ENCODE results near the gene DEGS2. TPM values are rescaled to one million over a fixed set of nuclear protein-coding genes. Genes with fewer than 3 reads are reported as not detected.

Gene DEGS2
- total RNA-seq, 1 experiment from 2014 or later = 0.07 TPM

DNA sequence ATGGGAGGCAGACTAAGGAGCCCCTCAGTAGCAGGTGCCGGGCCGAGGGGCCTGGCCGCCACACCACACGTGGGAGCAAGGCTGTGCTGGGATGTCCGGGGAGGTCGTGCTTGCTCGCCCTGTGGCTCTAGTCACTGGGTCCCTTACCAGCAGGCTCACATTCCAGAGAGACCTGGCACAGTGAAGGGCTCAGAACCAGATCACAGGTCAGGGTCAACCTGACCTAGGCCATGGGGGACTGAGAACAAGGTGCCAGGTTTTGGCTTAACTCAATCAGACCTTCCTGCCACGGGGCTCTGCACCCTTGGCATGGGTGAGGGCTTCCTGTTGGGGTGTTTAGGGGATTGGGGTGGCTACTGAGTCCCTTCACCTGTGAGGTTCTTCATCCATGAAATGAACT lies 22.3 kb downstream of the DEGS2 start:
- POLR2A ChIA-PET = interaction anchor here (0.8 kb wide), 1 partner anchor 41 kb away, joined by 3 read pairs; no protein-coding TSS in a partner anchor
- TF ChIP-seq, protein P1, sequence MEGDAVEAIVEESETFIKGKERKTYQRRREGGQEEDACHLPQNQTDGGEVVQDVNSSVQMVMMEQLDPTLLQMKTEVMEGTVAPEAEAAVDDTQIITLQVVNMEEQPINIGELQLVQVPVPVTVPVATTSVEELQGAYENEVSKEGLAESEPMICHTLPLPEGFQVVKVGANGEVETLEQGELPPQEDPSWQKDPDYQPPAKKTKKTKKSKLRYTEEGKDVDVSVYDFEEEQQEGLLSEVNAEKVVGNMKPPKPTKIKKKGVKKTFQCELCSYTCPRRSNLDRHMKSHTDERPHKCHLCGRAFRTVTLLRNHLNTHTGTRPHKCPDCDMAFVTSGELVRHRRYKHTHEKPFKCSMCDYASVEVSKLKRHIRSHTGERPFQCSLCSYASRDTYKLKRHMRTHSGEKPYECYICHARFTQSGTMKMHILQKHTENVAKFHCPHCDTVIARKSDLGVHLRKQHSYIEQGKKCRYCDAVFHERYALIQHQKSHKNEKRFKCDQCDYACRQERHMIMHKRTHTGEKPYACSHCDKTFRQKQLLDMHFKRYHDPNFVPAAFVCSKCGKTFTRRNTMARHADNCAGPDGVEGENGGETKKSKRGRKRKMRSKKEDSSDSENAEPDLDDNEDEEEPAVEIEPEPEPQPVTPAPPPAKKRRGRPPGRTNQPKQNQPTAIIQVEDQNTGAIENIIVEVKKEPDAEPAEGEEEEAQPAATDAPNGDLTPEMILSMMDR (IDR thresholded peaks at IDR 0.05; ENCODE audit: unreplicated experiment) = no peak

DNA sequence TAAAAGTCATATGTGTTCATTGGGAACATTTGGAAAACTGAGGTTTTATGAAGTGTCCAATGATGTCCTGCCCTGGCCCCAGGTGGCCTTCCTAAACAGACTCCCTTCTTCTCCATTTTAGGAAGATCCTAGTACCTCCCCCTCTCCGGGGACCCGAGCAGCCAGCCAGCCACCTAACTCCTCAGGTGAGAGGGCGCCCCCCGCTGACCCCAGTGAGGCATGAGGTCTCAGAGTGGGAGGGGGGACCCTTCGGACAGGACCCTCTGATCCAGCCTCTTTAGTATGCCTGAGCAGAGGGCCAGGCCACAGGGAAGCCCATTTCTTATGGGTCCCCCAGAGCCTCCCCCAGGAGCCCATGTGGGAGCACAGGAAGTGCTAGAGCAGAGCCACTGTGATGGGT lies 23.7 kb downstream of the DEGS2 start:
- H3K9me3 Mint-ChIP-seq (ENCODE audit: unreplicated experiment) = no peaks in the 10 kb centered on the region
- DNase-seq (ENCODE audit: unreplicated experiment) = no peak
- H3K27ac Mint-ChIP-seq (ENCODE audit: low read depth, unreplicated experiment) = no peak overlapping the region
- intact Hi-C loops (cut with micrococcal nuclease) = no loop called here
- no peak overlapping the region for H3K4me3 Mint-ChIP-seq (ENCODE audit: unreplicated experiment)
- CTCF ChIA-PET = interaction anchor here (0.6 kb wide), 1 partner anchor 57 kb away, joined by 3 read pairs; no protein-coding TSS in a partner anchor
- H3K36me3 Mint-ChIP-seq (ENCODE audit: insufficient read depth, unreplicated experiment) = peaks cover 17% of the 10 kb centered on the region
- TF ChIP-seq, protein P1 (IDR thresholded peaks at IDR 0.05; ENCODE audit: unreplicated experiment) = no peak
- no peaks in the 10 kb centered on the region for H3K27me3 Mint-ChIP-seq (ENCODE audit: insufficient read depth, unreplicated experiment)
- peaks cover 6% of the 10 kb centered on the region for H3K4me1 Mint-ChIP-seq (ENCODE audit: insufficient read depth, unreplicated experiment)
- no TSS peak for BruUV-seq (replicated peaks)
- POLR2A ChIA-PET = no interaction called here

More for the DNA sequence above, 22.3 kb downstream of the DEGS2 start:
- DNase-seq (ENCODE audit: unreplicated experiment) = no peak
- Mint-ChIP-seq H3K4me1 (ENCODE audit: insufficient read depth, unreplicated experiment) (no peaks in the 10 kb centered on the region), H3K27me3 (ENCODE audit: insufficient read depth, unreplicated experiment) (no peaks in the 10 kb centered on the region), H3K4me3 (ENCODE audit: unreplicated experiment) (no peak overlapping the region), H3K9me3 (ENCODE audit: unreplicated experiment) (no peaks in the 10 kb centered on the region), H3K27ac (ENCODE audit: low read depth, unreplicated experiment) (no peak overlapping the region), H3K36me3 (ENCODE audit: insufficient read depth, unreplicated experiment) (peaks cover 17% of the 10 kb centered on the region)
- CTCF ChIA-PET = interaction anchor here (1.0 kb wide), 1 partner anchor 13 kb away, joined by 5 read pairs; no protein-coding TSS in a partner anchor
- intact Hi-C loops (cut with micrococcal nuclease) = no loop called here
- no TSS peak for BruUV-seq (replicated peaks)

- H3K9me3 Mint-ChIP-seq (ENCODE audit: unreplicated experiment) = no peaks in the 10 kb centered on the region
- H3K36me3 Mint-ChIP-seq (ENCODE audit: insufficient read depth, unreplicated experiment) = peaks cover 17% of the 10 kb centered on the region
- H3K27me3 Mint-ChIP-seq (ENCODE audit: insufficient read depth, unreplicated experiment) = no peaks in the 10 kb centered on the region
- no peak for DNase-seq (ENCODE audit: unreplicated experiment)
- no TSS peak for BruUV-seq (replicated peaks)
- TF ChIP-seq, protein P1 (IDR thresholded peaks at IDR 0.05; ENCODE audit: unreplicated experiment) = no peak
- CTCF ChIA-PET = interaction anchor here (0.6 to 2.6 kb wide), 3 partner anchors 8 to 152 kb away, joined by 3 to 6 read pairs (median 3); no protein-coding TSS in a partner anchor
- no peak overlapping the region for H3K27ac Mint-ChIP-seq (ENCODE audit: low read depth, unreplicated experiment)
- peaks cover 6% of the 10 kb centered on the region for H3K4me1 Mint-ChIP-seq (ENCODE audit: insufficient read depth, unreplicated experiment)
- no peak overlapping the region for H3K4me3 Mint-ChIP-seq (ENCODE audit: unreplicated experiment)
- POLR2A ChIA-PET = no interaction called here
- intact Hi-C loops (cut with micrococcal nuclease) = no loop called here
These were observed 24.4 kb downstream of the DEGS2 start for GRCh38 chr14:100135073-100135472.

DNA sequence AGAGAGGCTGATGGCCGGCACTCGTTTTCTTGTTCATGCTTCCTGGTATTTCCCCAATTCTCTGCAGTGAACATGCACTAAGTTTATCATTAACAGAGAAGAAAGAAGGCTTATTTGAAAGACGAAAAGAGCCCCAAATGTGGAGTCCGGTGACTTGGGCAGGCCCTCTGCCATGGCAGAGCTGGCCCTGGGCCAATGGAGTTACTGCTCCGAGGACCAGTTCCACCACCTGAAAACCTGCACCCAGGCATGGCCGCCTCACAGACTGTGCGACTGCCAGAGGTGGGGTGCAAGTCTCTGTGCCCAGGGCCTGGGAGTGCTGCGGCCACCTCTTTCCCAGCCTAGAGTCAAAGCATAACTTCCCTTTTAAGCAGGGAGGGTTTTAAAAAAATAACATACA lies 24.9 kb downstream of the DEGS2 start:
- Mint-ChIP-seq H3K27ac (ENCODE audit: low read depth, unreplicated experiment) (no peak overlapping the region), H3K4me3 (ENCODE audit: unreplicated experiment) (no peak overlapping the region), H3K4me1 (ENCODE audit: insufficient read depth, unreplicated experiment) (peaks cover 6% of the 10 kb centered on the region), H3K36me3 (ENCODE audit: insufficient read depth, unreplicated experiment) (peaks cover 17% of the 10 kb centered on the region), H3K27me3 (ENCODE audit: insufficient read depth, unreplicated experiment) (no peaks in the 10 kb centered on the region), H3K9me3 (ENCODE audit: unreplicated experiment) (no peaks in the 10 kb centered on the region)
- intact Hi-C loops (cut with micrococcal nuclease) = no loop called here
- ChIA-PET POLR2A (no interaction called here), CTCF (interaction anchor here (0.6 to 2.6 kb wide), 3 partner anchors 8 to 151 kb away, joined by 3 to 6 read pairs (median 3); no protein-coding TSS in a partner anchor)
- DNase-seq (ENCODE audit: unreplicated experiment) = no peak
- BruUV-seq (replicated peaks) = no TSS peak
- TF ChIP-seq, protein P1 (IDR thresholded peaks at IDR 0.05; ENCODE audit: unreplicated experiment) = no peak

Data from MCF 10A (cell line).